ENCODE results near the gene DIS3L. TPM values are rescaled to one million over a fixed set of nuclear protein-coding genes. Genes with fewer than 3 reads are reported as not detected.
"Not testable (repeated sequence)": the region's sequence is repeated elsewhere in the genome, so short reads cannot be mapped to it uniquely, and the experiment has no call there.

Gene DIS3L
- total RNA-seq, 1 donor, result 31.5 TPM

GRCh38 chr15:66296186-66296585 lies 2.8 kb downstream of the DIS3L start:
- DNase-seq (ENCODE audit: low read depth), result no peak
- TF ChIP-seq CTCF (IDR thresholded peaks at IDR 0.05; ENCODE audit: insufficient read depth, low read depth, low read length), result no peak
- no peak overlapping the region for H3K4me3 ChIP-seq (ENCODE audit: low read depth, low read length)

GRCh38 chr15:66298803-66299251 lies 5.5 kb downstream of the DIS3L start:
- no peak for DNase-seq (ENCODE audit: low read depth)
- H3K4me3 ChIP-seq (ENCODE audit: low read depth, low read length), result no peak overlapping the region
- TF ChIP-seq CTCF (IDR thresholded peaks at IDR 0.05; ENCODE audit: insufficient read depth, low read depth, low read length), result no peak

GRCh38 chr15:66302489-66303278 lies 9.3 kb downstream of the DIS3L start:
- no peak overlapping the region for H3K4me3 ChIP-seq (ENCODE audit: low read depth, low read length)

GRCh38 chr15:66304425-66304824 lies 11.1 kb downstream of the DIS3L start:
- not testable (repeated sequence) for DNase-seq (ENCODE audit: low read depth); H3K4me3 ChIP-seq (ENCODE audit: low read depth, low read length)

More at GRCh38 chr15:66302489-66303278, 9.3 kb downstream of the DIS3L start:
- no peak for TF ChIP-seq CTCF (IDR thresholded peaks at IDR 0.05; ENCODE audit: insufficient read depth, low read depth, low read length)
- DNase-seq (ENCODE audit: low read depth), result no peak

GRCh38 chr15:66306381-66306780 lies 13.0 kb downstream of the DIS3L start:
- H3K4me3 ChIP-seq (ENCODE audit: low read depth, low read length), result no peak overlapping the region
- no peak for TF ChIP-seq CTCF (IDR thresholded peaks at IDR 0.05; ENCODE audit: insufficient read depth, low read depth, low read length)
- no peak for DNase-seq (ENCODE audit: low read depth)

GRCh38 chr15:66308531-66308930 lies 15.2 kb downstream of the DIS3L start:
- no peak for TF ChIP-seq CTCF (IDR thresholded peaks at IDR 0.05; ENCODE audit: insufficient read depth, low read depth, low read length)
- H3K4me3 ChIP-seq (ENCODE audit: low read depth, low read length), result no peak overlapping the region
- DNase-seq (ENCODE audit: low read depth), result no peak

- H3K4me3 ChIP-seq (ENCODE audit: low read depth, low read length), result no peak overlapping the region
- DNase-seq (ENCODE audit: low read depth), result no peak
- no peak for TF ChIP-seq CTCF (IDR thresholded peaks at IDR 0.05; ENCODE audit: insufficient read depth, low read depth, low read length)
These were observed 16.5 kb downstream of the DIS3L start for GRCh38 chr15:66309828-66310227.

All from fibroblast of villous mesenchyme (primary cell).